Stimulated activated CD4-positive, alpha-beta T cell treated with anti-CD3 and anti-CD28 coated beads, Interleukin-2, amount 100 ng/mL, for 24 hours (primary cell): ENCODE measurements around the gene GADD45G.

ENCODE experiments used
- DNase-seq, 2 donors: peaks; one replicate each; pipeline ENCODE4 v3.0.0-alpha.2; 2020

GADD45G gene

DNA sequence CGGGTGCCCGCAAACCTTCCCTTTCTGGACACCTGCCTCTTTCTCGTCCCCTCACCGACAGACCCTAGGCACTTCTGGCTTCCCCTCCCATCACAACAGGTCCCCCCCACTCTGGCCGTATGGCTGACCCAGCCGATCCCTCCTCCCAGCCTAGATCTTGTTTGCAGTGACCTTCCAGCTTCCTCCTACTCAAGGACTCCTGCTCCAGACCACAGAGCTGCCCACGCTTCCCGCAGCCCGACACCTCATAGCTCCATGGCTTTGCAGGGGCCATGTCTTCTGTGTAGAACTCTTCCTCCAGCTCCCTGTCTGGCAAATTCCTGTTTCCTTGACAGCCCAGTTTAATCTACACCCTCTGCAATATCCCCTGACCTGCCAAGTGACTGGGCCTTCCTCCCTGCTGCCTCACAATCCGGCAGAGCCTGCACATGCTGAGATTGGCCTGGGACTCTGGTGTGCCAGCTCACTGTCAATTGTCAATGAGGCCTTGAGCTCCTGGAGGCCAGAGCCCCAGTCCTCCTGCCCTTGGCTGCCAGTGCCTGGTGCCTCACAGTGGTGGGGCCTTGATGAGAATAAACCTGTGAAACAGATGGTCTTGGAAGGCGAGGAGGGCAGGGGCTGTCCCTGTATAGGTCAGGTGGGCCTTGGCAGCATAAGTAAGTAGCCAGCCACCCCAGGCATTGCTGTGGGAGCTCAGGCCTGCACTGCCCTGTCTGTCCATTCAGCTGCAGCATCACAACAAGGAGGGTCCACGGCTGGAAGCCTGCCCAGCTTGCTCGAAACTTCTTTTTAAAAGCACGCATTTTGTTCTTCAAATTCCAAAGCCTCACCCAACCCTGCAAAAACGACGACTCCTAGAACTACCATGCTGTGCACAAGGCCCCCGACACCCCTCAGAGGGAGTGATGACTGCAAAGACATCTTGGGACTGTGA is 50.5 kb downstream of the GADD45G start:
- DNase-seq = no peak
